Adipocyte (in vitro differentiated cells): ENCODE results near the gene KCNK10.
A peak's percentile ranks its signal among the peaks of the same experiment; 100 is the strongest.

Experiments used
- DNase-seq: peaks from one replicate; pipeline ENCODE4 v3.0.0-alpha.2; 2015; ENCODE audit warnings: low read depth
- H3K27me3 ChIP-seq: replicated peaks from 2 replicates; pipeline ENCODE4 v1.7.0; 2013; ENCODE audit warnings: mild to moderate bottlenecking, low read length, moderate library complexity; ENCODE audit not compliant: control insufficient read depth, insufficient read depth
- H3K36me3 ChIP-seq: 2 replicates; pipeline ENCODE4 v1.7.0; 2013; ENCODE audit warnings: low read length, mild to moderate bottlenecking, moderate library complexity; ENCODE audit not compliant: control insufficient read depth, insufficient read depth, severe bottlenecking
- H3K4me1 ChIP-seq: 2 replicates; pipeline ENCODE4 v1.7.0; 2013; ENCODE audit warnings: mild to moderate bottlenecking, low read length, moderate library complexity; ENCODE audit not compliant: control insufficient read depth, insufficient read depth
- H3K4me3 ChIP-seq: 2 replicates; pipeline ENCODE4 v1.7.0; 2013; ENCODE audit warnings: mild to moderate bottlenecking, low read length, moderate library complexity
- H3K9ac ChIP-seq: 2 replicates; pipeline ENCODE4 v1.7.0; 2013; ENCODE audit warnings: mild to moderate bottlenecking, low read length, moderate library complexity
- H3K9me3 ChIP-seq: 2 replicates; pipeline ENCODE4 v1.7.0; 2013; ENCODE audit warnings: mild to moderate bottlenecking, low read length, moderate library complexity; ENCODE audit not compliant: control insufficient read depth

KCNK10 gene

GRCh38 chr14:88296351-88296750 lies 26.7 kb downstream of the KCNK10 start:
- Histone ChIP-seq H3K4me3 (no peak overlapping the region), H3K27me3 (peaks cover 4% of the 10 kb centered on the region), H3K4me1 (no peaks in the 10 kb centered on the region), H3K36me3 (no peaks in the 10 kb centered on the region), H3K9ac (no peak overlapping the region), H3K9me3 (no peaks in the 10 kb centered on the region)
- DNase-seq: no peak

- H3K36me3 ChIP-seq: no peaks in the 10 kb centered on the region
- H3K9ac ChIP-seq: no peak overlapping the region
- H3K9me3 ChIP-seq: peaks cover 8% of the 10 kb centered on the region
- H3K4me3 ChIP-seq: no peak overlapping the region
- peaks cover 5% of the 10 kb centered on the region for H3K4me1 ChIP-seq
- DNase-seq: no peak
- no peaks in the 10 kb centered on the region for H3K27me3 ChIP-seq
These were observed 33.1 kb downstream of the KCNK10 start for GRCh38 chr14:88289996-88290395.

- H3K9ac ChIP-seq: no peak overlapping the region
- peaks cover 5% of the 10 kb centered on the region for H3K4me1 ChIP-seq
- H3K4me3 ChIP-seq: no peak overlapping the region
- no peaks in the 10 kb centered on the region for H3K36me3 ChIP-seq
- peak; percentile 29 for DNase-seq
- no peaks in the 10 kb centered on the region for H3K27me3 ChIP-seq
- peaks cover 8% of the 10 kb centered on the region for H3K9me3 ChIP-seq
These were observed 33.8 kb downstream of the KCNK10 start for GRCh38 chr14:88289234-88289633.

GRCh38 chr14:88286309-88286708 lies 36.8 kb downstream of the KCNK10 start:
- H3K9ac ChIP-seq: no peak overlapping the region

GRCh38 chr14:88281447-88281846 lies 41.6 kb downstream of the KCNK10 start:
- Histone ChIP-seq H3K4me3 (no peak overlapping the region), H3K27me3 (peaks cover 12% of the 10 kb centered on the region), H3K36me3 (no peaks in the 10 kb centered on the region), H3K9ac (no peak overlapping the region), H3K4me1 (no peaks in the 10 kb centered on the region), H3K9me3 (peaks cover 8% of the 10 kb centered on the region)
- DNase-seq: no peak

More at GRCh38 chr14:88286309-88286708, 36.8 kb downstream of the KCNK10 start:
- Histone ChIP-seq H3K36me3 (no peaks in the 10 kb centered on the region), H3K4me3 (no peak overlapping the region), H3K4me1 (peaks cover 5% of the 10 kb centered on the region), H3K27me3 (no peaks in the 10 kb centered on the region), H3K9me3 (peaks cover 8% of the 10 kb centered on the region)
- DNase-seq: no peak

- no peak for DNase-seq
- Histone ChIP-seq H3K4me1 (no peaks in the 10 kb centered on the region), H3K4me3 (no peak overlapping the region), H3K36me3 (no peaks in the 10 kb centered on the region), H3K9ac (no peak overlapping the region), H3K27me3 (peaks cover 20% of the 10 kb centered on the region), H3K9me3 (no peaks in the 10 kb centered on the region)
These were observed 46.0 kb downstream of the KCNK10 start for GRCh38 chr14:88276923-88277596.

GRCh38 chr14:88272390-88273269 lies 50.4 kb downstream of the KCNK10 start:
- no peak for DNase-seq
- H3K36me3 ChIP-seq: no peaks in the 10 kb centered on the region
- H3K4me1 ChIP-seq: no peaks in the 10 kb centered on the region
- no peak overlapping the region for H3K9ac ChIP-seq
- H3K27me3 ChIP-seq: peaks cover 18% of the 10 kb centered on the region
- no peaks in the 10 kb centered on the region for H3K9me3 ChIP-seq
- H3K4me3 ChIP-seq: no peak overlapping the region

- DNase-seq: no peak
- H3K27me3 ChIP-seq: peaks cover 11% of the 10 kb centered on the region
These were observed 51.9 kb downstream of the KCNK10 start for GRCh38 chr14:88271205-88271604.

GRCh38 chr14:88270776-88271175 lies 52.3 kb downstream of the KCNK10 start:
- Histone ChIP-seq H3K4me1 (no peaks in the 10 kb centered on the region), H3K36me3 (no peaks in the 10 kb centered on the region), H3K9ac (no peak overlapping the region), H3K27me3 (peaks cover 9% of the 10 kb centered on the region), H3K4me3 (no peak overlapping the region), H3K9me3 (no peaks in the 10 kb centered on the region)
- no peak for DNase-seq

More at GRCh38 chr14:88271205-88271604, 51.9 kb downstream of the KCNK10 start:
- no peaks in the 10 kb centered on the region for H3K9me3 ChIP-seq
- H3K9ac ChIP-seq: no peak overlapping the region
- no peaks in the 10 kb centered on the region for H3K36me3 ChIP-seq
- H3K4me3 ChIP-seq: no peak overlapping the region
- H3K4me1 ChIP-seq: no peaks in the 10 kb centered on the region

- no peak overlapping the region for H3K4me3 ChIP-seq
- no peak for DNase-seq
- no peaks in the 10 kb centered on the region for H3K9me3 ChIP-seq
- H3K27me3 ChIP-seq: peaks cover 9% of the 10 kb centered on the region
- H3K4me1 ChIP-seq: no peaks in the 10 kb centered on the region
- no peaks in the 10 kb centered on the region for H3K36me3 ChIP-seq
- no peak overlapping the region for H3K9ac ChIP-seq
These were observed 53.2 kb downstream of the KCNK10 start for GRCh38 chr14:88269806-88270420.

GRCh38 chr14:88266474-88266873 lies 56.6 kb downstream of the KCNK10 start:
- no peaks in the 10 kb centered on the region for H3K9me3 ChIP-seq
- H3K27me3 ChIP-seq: peaks cover 14% of the 10 kb centered on the region
- H3K4me3 ChIP-seq: no peak overlapping the region
- H3K36me3 ChIP-seq: no peaks in the 10 kb centered on the region
- H3K4me1 ChIP-seq: no peaks in the 10 kb centered on the region
- H3K9ac ChIP-seq: no peak overlapping the region
- no peak for DNase-seq
